K562 (cell line): Measurements from ENCODE around the gene KIF3A.

Experiments used
- FOXJ2 ChIP-seq: fragments of 200-800 bp; sonication (Bioruptor generic); IDR thresholded peaks from 2 replicates; pipeline ENCODE4 v1.6.1; 2016; ENCODE audit warnings: missing genetic modification characterization, missing compliant biosample characterization
- MAZ ChIP-seq, 2 experiments: fragments of 450-650 bp in 1 of 2; sonication (generic) in 1 of 2; formaldehyde crosslinking; IDR thresholded peaks in 1 of 2; conservative IDR thresholded peaks in 1 of 2; 2 replicates each; pipeline versions ENCODE4 v1.4.0 to v1.5.0; 2020; ENCODE audit warnings: mild to moderate bottlenecking in 1 of 2, missing genetic modification reagents in 1 of 2
- MBD2 ChIP-seq: sonication (generic); IDR thresholded peaks from 2 replicates; pipeline ENCODE4 v1.6.1; 2016; ENCODE audit warnings: low read depth, borderline replicate concordance
- NR2C2 ChIP-seq, 2 experiments: fragments of 200-800 bp in 1 of 2; sonication (Bioruptor generic) in 1 of 2; sonication (generic) in 1 of 2; formaldehyde crosslinking in 1 of 2; IDR thresholded peaks; 2 replicates each; pipeline versions ENCODE4 v1.6.1 to v1.8.0; 2016 to 2022; ENCODE audit warnings: mild to moderate bottlenecking in 1 of 2, missing compliant biosample characterization in 1 of 2, missing genetic modification characterization in 1 of 2, missing genetic modification reagents in 1 of 2
- NUFIP1 ChIP-seq: fragments of 450-650 bp; IDR thresholded peaks from 2 replicates; pipeline ENCODE4 v1.6.1; 2018; ENCODE audit not compliant: partially characterized antibody
- TF ChIP-seq, protein P1 (sequence below), 3 experiments: IDR thresholded peaks in 2 of 3; conservative IDR thresholded peaks in 1 of 3; 2 replicates each; pipeline ENCODE4 v1.5.1; 2011 to 2012; ENCODE audit warnings: low read length in 3 of 3, mild to moderate bottlenecking in 3 of 3, control low read depth in 2 of 3, improper control_type of control experiment in 1 of 3, inconsistent platforms in 1 of 3, low read depth in 1 of 3, mixed read lengths in 1 of 3, moderate library complexity in 1 of 3; ENCODE audit not compliant: insufficient read depth in 2 of 3
- TF ChIP-seq, protein P2 (sequence below): sonication (generic); formaldehyde crosslinking; IDR thresholded peaks from 2 replicates; pipeline ENCODE4 v1.8.1; 2022; ENCODE audit warnings: missing genetic modification reagents

DNA sequence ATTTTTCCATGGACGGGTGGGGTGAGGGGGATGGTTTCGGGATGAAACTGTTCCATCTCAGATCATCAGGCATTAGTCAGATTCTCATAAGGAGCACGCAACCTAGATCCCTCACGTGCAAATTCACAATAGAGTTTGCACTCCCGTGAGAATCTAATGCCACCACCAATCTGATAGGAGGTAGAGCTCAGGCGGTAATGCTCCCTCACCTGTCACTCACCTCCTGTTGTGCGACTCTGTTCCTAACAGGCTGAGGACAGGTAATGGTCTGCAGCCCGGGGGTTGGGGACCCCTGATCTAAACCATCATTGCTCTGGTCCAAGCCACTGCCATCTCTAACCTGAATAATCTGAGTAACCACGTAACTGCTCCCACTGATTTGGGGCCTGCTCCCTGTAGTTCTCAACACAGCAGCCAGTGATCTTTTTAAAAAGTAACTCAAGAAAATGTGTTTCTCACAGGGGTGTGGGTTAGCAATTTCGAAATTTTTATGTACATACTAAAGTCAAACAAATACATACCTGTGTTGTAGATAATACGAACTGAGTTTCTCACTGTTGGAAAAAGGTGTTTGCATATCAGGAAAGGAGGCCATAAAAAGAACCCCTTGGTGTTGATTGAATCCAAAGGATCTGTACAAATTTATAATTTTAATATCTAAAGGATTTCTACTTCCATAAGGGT lies 90.6 kb downstream of the KIF3A start:
- TF ChIP-seq, protein P1, sequence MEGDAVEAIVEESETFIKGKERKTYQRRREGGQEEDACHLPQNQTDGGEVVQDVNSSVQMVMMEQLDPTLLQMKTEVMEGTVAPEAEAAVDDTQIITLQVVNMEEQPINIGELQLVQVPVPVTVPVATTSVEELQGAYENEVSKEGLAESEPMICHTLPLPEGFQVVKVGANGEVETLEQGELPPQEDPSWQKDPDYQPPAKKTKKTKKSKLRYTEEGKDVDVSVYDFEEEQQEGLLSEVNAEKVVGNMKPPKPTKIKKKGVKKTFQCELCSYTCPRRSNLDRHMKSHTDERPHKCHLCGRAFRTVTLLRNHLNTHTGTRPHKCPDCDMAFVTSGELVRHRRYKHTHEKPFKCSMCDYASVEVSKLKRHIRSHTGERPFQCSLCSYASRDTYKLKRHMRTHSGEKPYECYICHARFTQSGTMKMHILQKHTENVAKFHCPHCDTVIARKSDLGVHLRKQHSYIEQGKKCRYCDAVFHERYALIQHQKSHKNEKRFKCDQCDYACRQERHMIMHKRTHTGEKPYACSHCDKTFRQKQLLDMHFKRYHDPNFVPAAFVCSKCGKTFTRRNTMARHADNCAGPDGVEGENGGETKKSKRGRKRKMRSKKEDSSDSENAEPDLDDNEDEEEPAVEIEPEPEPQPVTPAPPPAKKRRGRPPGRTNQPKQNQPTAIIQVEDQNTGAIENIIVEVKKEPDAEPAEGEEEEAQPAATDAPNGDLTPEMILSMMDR (IDR thresholded peaks at IDR 0.05 in 2 of 3, conservative IDR thresholded peaks at IDR 0.05 in 1 of 3; ENCODE audit: insufficient read depth in 2 of 3, low read depth in 1 of 3, low read length in 3 of 3) = no peak
- TF ChIP-seq MAZ (CRISPR knock-in tag; conservative IDR thresholded peaks at IDR 0.05 in 1 of 2, IDR thresholded peaks at IDR 0.05 in 1 of 2) (no peak), FOXJ2 (tag) (no peak), NR2C2 (CRISPR knock-in tag; IDR thresholded peaks at IDR 0.05) (no peak), NR2C2 (tag; IDR thresholded peaks at IDR 0.05) (no peak), MBD2 (no peak), NUFIP1 (no peak)
- TF ChIP-seq, protein P2, sequence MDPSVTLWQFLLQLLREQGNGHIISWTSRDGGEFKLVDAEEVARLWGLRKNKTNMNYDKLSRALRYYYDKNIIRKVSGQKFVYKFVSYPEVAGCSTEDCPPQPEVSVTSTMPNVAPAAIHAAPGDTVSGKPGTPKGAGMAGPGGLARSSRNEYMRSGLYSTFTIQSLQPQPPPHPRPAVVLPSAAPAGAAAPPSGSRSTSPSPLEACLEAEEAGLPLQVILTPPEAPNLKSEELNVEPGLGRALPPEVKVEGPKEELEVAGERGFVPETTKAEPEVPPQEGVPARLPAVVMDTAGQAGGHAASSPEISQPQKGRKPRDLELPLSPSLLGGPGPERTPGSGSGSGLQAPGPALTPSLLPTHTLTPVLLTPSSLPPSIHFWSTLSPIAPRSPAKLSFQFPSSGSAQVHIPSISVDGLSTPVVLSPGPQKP (CRISPR knock-in tag) = no peak
